Measurements from ENCODE around the gene SLC16A4. TPM values are rescaled to one million over a fixed set of nuclear protein-coding genes. Genes with fewer than 3 reads are reported as not detected.

SLC16A4 gene
- total RNA-seq, 4 donors from 2014 or later: 8.0 to 16.6 (median 15.1) TPM

GRCh38 chr1:110340207-110340468 is 50.7 kb downstream of the SLC16A4 start:
- Histone ChIP-seq H3K36me3 (peaks cover 0 to 21% (median 0%) of the 10 kb centered on the region in 3 donors), H3K9me3 (no peaks in the 10 kb centered on the region), H3K27ac (peak overlapping the region; percentile 88 to 99 (median 94)), H3K4me1 (peaks cover 0 to 63% (median 44%) of the 10 kb centered on the region in 4 donors), H3K27me3 (no peaks in the 10 kb centered on the region), H3K4me3 (peak overlapping the region; percentile 77 to 97 (median 90))
- no peak for TF ChIP-seq EP300 (IDR thresholded peaks at IDR 0.05)
- TF ChIP-seq POLR2A (IDR thresholded peaks at IDR 0.05): no peak
- TF ChIP-seq CTCF (IDR thresholded peaks at IDR 0.05): no peak
- WGBS, 2 donors: 4 to 13% methylated on average over 6 to 9 of the region's 9 CpGs
- no peak for DNase-seq (ENCODE audit: low spot score in 2 of 2)

- peak overlapping the region; percentile 88 to 99 (median 94) for H3K27ac ChIP-seq
- TF ChIP-seq CTCF (IDR thresholded peaks at IDR 0.05) (peak; percentile 16 to 83 (median 39)), EP300 (IDR thresholded peaks at IDR 0.05) (peak in 1 of 2 donors; percentile 95), POLR2A (IDR thresholded peaks at IDR 0.05) (peak; percentile 89 to 94)
- H3K9me3 ChIP-seq: no peaks in the 10 kb centered on the region
- H3K4me3 ChIP-seq: peak overlapping the region; percentile 77 to 97 (median 90)
- 0 to 1% methylated on average over 55 to 71 of the region's 77 CpGs for WGBS, 2 donors
- peak; percentile 30 to 34 for DNase-seq (ENCODE audit: low spot score in 2 of 2)
- H3K36me3 ChIP-seq: peaks cover 0 to 21% (median 0%) of the 10 kb centered on the region in 3 donors
- H3K4me1 ChIP-seq: peaks cover 0 to 58% (median 44%) of the 10 kb centered on the region in 4 donors
- no peaks in the 10 kb centered on the region for H3K27me3 ChIP-seq
These were observed 51.2 kb downstream of the SLC16A4 start for GRCh38 chr1:110339407-110340206.

GRCh38 chr1:110338886-110339406 is 51.9 kb downstream of the SLC16A4 start, which contains the start of gene RBM15:
RBM15 (plus strand) TSS chr1:110339377; CDS start chr1:110339406, 29 bp downstream.
- no peak for TF ChIP-seq EP300 (IDR thresholded peaks at IDR 0.05)
- no peak for TF ChIP-seq CTCF (IDR thresholded peaks at IDR 0.05)
- TF ChIP-seq POLR2A (IDR thresholded peaks at IDR 0.05): no peak
- WGBS, 2 donors: 1% methylated on average over 25 of the region's 25 CpGs
- Histone ChIP-seq H3K4me1 (peaks cover 0 to 52% (median 43%) of the 10 kb centered on the region in 4 donors), H3K4me3 (peak within 1 kb of the TSS; percentile 77 to 97 (median 90)), H3K27ac (peak within 1 kb of the TSS; percentile 97 to 99 (median 98)), H3K36me3 (peaks cover 0 to 21% (median 0%) of the 10 kb centered on the region in 3 donors), H3K27me3 (no peaks in the 10 kb centered on the region), H3K9me3 (no peaks in the 10 kb centered on the region)
- peak; percentile 99 to 100 for DNase-seq (ENCODE audit: low spot score in 2 of 2)

- peaks cover 0 to 16% (median 0%) of the 10 kb centered on the region in 3 donors for H3K36me3 ChIP-seq
- H3K4me1 ChIP-seq: peaks cover 0 to 46% (median 40%) of the 10 kb centered on the region in 4 donors
- peak overlapping the region; percentile 75 to 97 (median 86) for H3K4me3 ChIP-seq
- TF ChIP-seq POLR2A (IDR thresholded peaks at IDR 0.05): peak; percentile 7 to 61
- peak; percentile 60 to 97 (median 67) for TF ChIP-seq CTCF (IDR thresholded peaks at IDR 0.05)
- peak; percentile 59 to 88 for TF ChIP-seq EP300 (IDR thresholded peaks at IDR 0.05)
- H3K9me3 ChIP-seq: no peaks in the 10 kb centered on the region
- H3K27me3 ChIP-seq: no peaks in the 10 kb centered on the region
- H3K27ac ChIP-seq: peak overlapping the region; percentile 97 to 99 (median 98)
- 0% methylated on average over 32 to 47 of the region's 57 CpGs for WGBS, 2 donors
- DNase-seq (ENCODE audit: low spot score in 2 of 2): peak in 1 of 2 donors; percentile 90
These were observed 52.4 kb downstream of the SLC16A4 start for GRCh38 chr1:110338309-110338885.

All from tibial nerve (tissue), 4 donors.